Spleen (tissue), 7 donors: ENCODE results near the gene SRPRA.

ENCODE experiments used
- POLR2AphosphoS5 ChIP-seq, 3 donors: sonication (generic); formaldehyde crosslinking; IDR thresholded peaks; one replicate each; pipeline ENCODE4 v1.5.1; 2017; ENCODE audit warnings: antibody characterized with exemption in 3 of 3
- TF ChIP-seq, protein P1 (sequence below), 11 experiments: fragments of 200-600 bp in 7 of 11; fragments of 450-650 bp in 4 of 11; sonication (generic) in 4 of 11; IDR thresholded peaks in 8 of 11; conservative IDR thresholded peaks in 3 of 11; 1 replicate in 7 of 11; 2 replicates in 4 of 11; pipeline versions ENCODE4 v1.4.0 to v1.8.0; 2016 to 2021; ENCODE audit warnings: antibody characterized with exemption in 11 of 11, inconsistent platforms in 4 of 11, mild to moderate bottlenecking in 1 of 11
- donor health status: DM: no; HTN: no; CAD: no; lungs with moderate emphysema.
- donor health status: DM: no; HTN: no; CAD: no.
- donor health status: DM: no; HTN: no; CAD: no.

- TF ChIP-seq POLR2AphosphoS5 (IDR thresholded peaks at IDR 0.05), result no peak
- TF ChIP-seq, protein P1, sequence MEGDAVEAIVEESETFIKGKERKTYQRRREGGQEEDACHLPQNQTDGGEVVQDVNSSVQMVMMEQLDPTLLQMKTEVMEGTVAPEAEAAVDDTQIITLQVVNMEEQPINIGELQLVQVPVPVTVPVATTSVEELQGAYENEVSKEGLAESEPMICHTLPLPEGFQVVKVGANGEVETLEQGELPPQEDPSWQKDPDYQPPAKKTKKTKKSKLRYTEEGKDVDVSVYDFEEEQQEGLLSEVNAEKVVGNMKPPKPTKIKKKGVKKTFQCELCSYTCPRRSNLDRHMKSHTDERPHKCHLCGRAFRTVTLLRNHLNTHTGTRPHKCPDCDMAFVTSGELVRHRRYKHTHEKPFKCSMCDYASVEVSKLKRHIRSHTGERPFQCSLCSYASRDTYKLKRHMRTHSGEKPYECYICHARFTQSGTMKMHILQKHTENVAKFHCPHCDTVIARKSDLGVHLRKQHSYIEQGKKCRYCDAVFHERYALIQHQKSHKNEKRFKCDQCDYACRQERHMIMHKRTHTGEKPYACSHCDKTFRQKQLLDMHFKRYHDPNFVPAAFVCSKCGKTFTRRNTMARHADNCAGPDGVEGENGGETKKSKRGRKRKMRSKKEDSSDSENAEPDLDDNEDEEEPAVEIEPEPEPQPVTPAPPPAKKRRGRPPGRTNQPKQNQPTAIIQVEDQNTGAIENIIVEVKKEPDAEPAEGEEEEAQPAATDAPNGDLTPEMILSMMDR (IDR thresholded peaks at IDR 0.05 in 8 of 11, conservative IDR thresholded peaks at IDR 0.05 in 3 of 11), result no peak
These were observed 44.3 kb upstream of the SRPRA start for GRCh38 chr11:126312961-126313360.
